Measurements from ENCODE around the gene CBLN3. TPM values are rescaled to one million over a fixed set of nuclear protein-coding genes. Genes with fewer than 3 reads are reported as not detected.

Gene CBLN3
- total RNA-seq, 1 donor from 2014 or later, result 0.55 TPM

DNA sequence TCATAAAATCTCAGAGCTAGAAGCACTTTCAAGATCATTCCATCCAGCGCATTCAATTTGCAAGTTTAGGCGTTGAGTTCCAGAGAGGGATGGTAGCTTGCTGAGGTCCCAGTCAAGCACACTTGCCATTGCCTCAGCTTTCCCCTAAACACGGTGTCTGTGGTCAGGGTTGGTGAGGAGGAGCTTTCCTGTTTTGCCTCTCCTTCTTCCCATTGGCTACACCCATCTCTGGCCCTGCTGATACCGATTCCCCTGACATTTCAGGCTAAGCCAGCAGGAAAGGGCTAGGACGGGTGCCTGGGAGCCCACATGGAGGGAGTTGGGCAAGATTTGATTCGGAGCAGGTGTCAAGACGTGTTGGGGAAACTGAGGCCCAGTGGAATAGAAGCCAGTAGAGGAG, 52.3 kb downstream of the CBLN3 start:
- Histone ChIP-seq H3K9me3 (replicated peaks) (no peaks in the 10 kb centered on the region), H3K36me3 (peaks cover 9% of the 10 kb centered on the region), H3K27ac (replicated peaks) (peak overlapping the region; percentile 12), H3K27me3 (ENCODE audit: low read depth) (peaks cover 9% of the 10 kb centered on the region), H3K4me3 (no peak overlapping the region), H3K4me1 (peaks cover 27% of the 10 kb centered on the region)
- TF ChIP-seq, protein P1, sequence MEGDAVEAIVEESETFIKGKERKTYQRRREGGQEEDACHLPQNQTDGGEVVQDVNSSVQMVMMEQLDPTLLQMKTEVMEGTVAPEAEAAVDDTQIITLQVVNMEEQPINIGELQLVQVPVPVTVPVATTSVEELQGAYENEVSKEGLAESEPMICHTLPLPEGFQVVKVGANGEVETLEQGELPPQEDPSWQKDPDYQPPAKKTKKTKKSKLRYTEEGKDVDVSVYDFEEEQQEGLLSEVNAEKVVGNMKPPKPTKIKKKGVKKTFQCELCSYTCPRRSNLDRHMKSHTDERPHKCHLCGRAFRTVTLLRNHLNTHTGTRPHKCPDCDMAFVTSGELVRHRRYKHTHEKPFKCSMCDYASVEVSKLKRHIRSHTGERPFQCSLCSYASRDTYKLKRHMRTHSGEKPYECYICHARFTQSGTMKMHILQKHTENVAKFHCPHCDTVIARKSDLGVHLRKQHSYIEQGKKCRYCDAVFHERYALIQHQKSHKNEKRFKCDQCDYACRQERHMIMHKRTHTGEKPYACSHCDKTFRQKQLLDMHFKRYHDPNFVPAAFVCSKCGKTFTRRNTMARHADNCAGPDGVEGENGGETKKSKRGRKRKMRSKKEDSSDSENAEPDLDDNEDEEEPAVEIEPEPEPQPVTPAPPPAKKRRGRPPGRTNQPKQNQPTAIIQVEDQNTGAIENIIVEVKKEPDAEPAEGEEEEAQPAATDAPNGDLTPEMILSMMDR (IDR thresholded peaks at IDR 0.05; ENCODE audit: borderline replicate concordance), result no peak
- no peak for DNase-seq
- intact Hi-C loops (cut with micrococcal nuclease), result no loop called here

Other genes starting within 250 kb of the CBLN3 start
- gene IPO4, start 240.9 kb downstream of the CBLN3 start, total RNA-seq, result 13.3 TPM
- 22.2 TPM for gene TM9SF1, start 234.2 kb downstream of the CBLN3 start, total RNA-seq
- gene TSSK4, start 224.0 kb downstream of the CBLN3 start, total RNA-seq, result not detected
- gene CHMP4A, start 216.2 kb downstream of the CBLN3 start, total RNA-seq, result 33.1 TPM
- gene MDP1, start 213.6 kb downstream of the CBLN3 start, total RNA-seq, result 16.6 TPM
- gene NEDD8, start 197.3 kb downstream of the CBLN3 start, total RNA-seq, result 214 TPM
- gene GMPR2, start 196.7 kb downstream of the CBLN3 start, total RNA-seq, result 29.7 TPM
- gene TINF2, start 187.0 kb downstream of the CBLN3 start, total RNA-seq, result 30.6 TPM
- gene TGM1, start 166.5 kb downstream of the CBLN3 start, total RNA-seq, result 0.96 TPM
- gene RABGGTA, start 158.1 kb downstream of the CBLN3 start, total RNA-seq, result 22.3 TPM
- gene DHRS1, start 129.9 kb downstream of the CBLN3 start, total RNA-seq, result 6.9 TPM
- 23.4 TPM for gene NOP9, start 129.8 kb downstream of the CBLN3 start, total RNA-seq
- gene CIDEB, start 121.7 kb downstream of the CBLN3 start, total RNA-seq, result 3.1 TPM
- 0.71 TPM for gene LTB4R2, start 119.5 kb downstream of the CBLN3 start, total RNA-seq
- gene LTB4R, start 118.2 kb downstream of the CBLN3 start, total RNA-seq, result 1.8 TPM
- gene ADCY4, start 94.6 kb downstream of the CBLN3 start, total RNA-seq, result 26.6 TPM
- 3.6 TPM for gene RIPK3, start 89.7 kb downstream of the CBLN3 start, total RNA-seq
- gene NFATC4, start 61.5 kb downstream of the CBLN3 start, total RNA-seq, result 20.6 TPM
- gene NYNRIN, start 30.7 kb downstream of the CBLN3 start, total RNA-seq, result 8.0 TPM
- 20.5 TPM for gene KHNYN, start 286 bp upstream of the CBLN3 start, total RNA-seq
- 74.8 TPM for gene SDR39U1, start 13.1 kb upstream of the CBLN3 start, total RNA-seq
- 0.66 TPM for gene CMA1, start 78.6 kb upstream of the CBLN3 start, total RNA-seq
- gene CTSG, start 146.6 kb upstream of the CBLN3 start, total RNA-seq, result 0.80 TPM
- gene GZMH, start 180.0 kb upstream of the CBLN3 start, total RNA-seq, result not detected
- gene GZMB, start 204.5 kb upstream of the CBLN3 start, total RNA-seq, result 0.52 TPM

Measured in left ventricle myocardium inferior (tissue), 1 donor.